GM19023 (cell line): Measurements from ENCODE around the gene MARCHF3.

Experiments
- ATAC-seq: cut with Tn5 transposase; IDR thresholded peaks from one replicate; pipeline ENCODE4 v1.9.1; 2021; ENCODE audit warnings: mild to moderate bottlenecking, moderate library complexity; ENCODE audit not compliant: unreplicated experiment

The MARCHF3 gene

GRCh38 chr5:126987271-126987899, 43.0 kb downstream of the MARCHF3 start:
- ATAC-seq = no peak

DNA sequence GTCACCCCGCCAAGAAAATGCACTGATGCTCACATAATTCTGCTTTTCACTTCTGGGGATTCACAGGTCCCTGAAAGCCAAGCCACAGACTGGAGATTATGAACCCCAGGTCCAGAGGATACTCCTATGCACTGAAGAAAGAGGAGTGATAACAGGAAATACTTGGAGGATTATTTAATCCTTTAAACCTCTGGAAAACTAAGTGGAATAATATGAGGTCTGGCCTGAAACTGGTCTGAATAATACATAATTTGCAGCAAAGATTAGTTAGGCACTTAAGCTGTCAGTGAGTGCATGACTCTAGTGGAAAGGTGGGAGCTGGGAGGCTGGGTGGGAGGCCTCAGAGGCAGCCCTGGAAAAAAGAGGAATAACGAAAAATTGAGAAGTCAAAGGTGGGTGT, 45.7 kb downstream of the MARCHF3 start:
- ATAC-seq = no peak

- no peak for ATAC-seq
Observed at GRCh38 chr5:126983874-126984266, 46.5 kb downstream of the MARCHF3 start.

GRCh38 chr5:126982926-126983873, 47.2 kb downstream of the MARCHF3 start:
- no peak for ATAC-seq

GRCh38 chr5:126982202-126982601, 48.2 kb downstream of the MARCHF3 start:
- ATAC-seq = no peak

DNA sequence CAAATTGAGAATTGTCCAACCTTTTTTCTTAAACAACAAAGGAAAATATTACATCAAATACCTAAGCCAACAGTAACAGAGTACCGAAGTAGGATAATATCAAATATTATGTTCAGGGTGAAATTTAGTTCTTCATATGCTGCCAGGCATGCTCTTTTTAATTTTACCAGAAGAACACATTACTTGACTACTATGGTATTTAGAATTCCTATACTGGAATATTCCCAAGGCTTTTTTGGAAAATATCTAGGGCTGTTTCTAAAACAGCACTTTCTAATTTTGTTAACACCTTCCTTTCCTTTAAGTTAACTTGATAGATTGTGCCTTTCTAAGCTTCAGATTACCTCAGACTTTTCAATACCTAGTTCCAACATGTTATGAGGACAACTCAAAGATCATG, 48.7 kb downstream of the MARCHF3 start:
- ATAC-seq = no peak

GRCh38 chr5:126981222-126981621, 49.1 kb downstream of the MARCHF3 start:
- ATAC-seq = no peak

GRCh38 chr5:126978258-126978657, 52.1 kb downstream of the MARCHF3 start:
- no peak for ATAC-seq

DNA sequence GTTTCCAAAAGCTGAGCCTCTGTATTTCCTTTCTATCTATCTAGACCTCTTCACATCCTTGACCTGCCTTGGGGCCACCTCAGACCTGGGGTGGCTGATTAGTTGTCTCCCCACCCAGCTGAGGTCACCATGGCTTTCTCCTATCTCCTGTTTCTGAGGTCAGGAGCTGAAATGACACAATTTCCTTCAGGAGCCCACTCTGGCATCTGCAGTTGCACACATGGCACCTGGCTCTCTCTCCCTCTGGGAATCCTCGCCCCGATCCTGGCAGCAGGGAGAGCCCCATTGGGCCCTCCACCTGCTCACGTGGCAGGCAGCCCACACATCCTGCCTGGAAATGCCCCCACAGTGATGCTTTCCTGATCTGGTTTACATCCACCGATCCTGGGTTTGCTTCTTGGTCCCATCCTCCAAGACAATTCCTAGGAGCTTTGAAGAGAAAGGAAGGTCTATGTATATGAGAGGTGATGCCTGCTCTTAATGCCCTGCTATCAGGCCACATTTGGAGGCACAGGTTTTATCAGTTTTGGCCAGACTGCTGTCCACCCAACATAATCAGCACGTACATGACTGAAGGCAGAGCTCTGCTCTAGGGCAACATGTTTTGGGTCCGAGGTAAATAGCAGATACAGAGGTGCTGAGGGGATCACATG, 53.7 kb downstream of the MARCHF3 start:
- no peak for ATAC-seq

GRCh38 chr5:126975796-126976195, 54.6 kb downstream of the MARCHF3 start:
- no peak for ATAC-seq

DNA sequence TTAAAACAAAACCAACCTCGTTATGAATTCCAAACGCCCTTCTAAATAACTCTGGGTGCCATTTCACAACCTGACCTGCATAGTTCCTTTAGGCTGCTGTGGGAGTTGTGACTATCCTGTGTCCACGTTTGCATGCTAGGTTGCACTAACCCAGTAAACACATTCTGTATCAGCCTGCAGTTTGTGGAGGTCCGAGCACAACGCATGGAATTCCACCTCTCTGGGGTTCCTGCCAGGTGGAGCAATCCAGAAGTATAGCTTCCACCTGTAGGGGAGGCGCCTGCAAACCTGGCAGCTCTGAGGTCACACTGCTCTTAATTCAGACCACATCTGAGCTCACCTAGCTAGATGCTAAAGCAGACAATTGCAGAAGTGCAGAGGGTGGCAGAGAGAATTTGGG, 57.2 kb downstream of the MARCHF3 start:
- ATAC-seq = no peak

DNA sequence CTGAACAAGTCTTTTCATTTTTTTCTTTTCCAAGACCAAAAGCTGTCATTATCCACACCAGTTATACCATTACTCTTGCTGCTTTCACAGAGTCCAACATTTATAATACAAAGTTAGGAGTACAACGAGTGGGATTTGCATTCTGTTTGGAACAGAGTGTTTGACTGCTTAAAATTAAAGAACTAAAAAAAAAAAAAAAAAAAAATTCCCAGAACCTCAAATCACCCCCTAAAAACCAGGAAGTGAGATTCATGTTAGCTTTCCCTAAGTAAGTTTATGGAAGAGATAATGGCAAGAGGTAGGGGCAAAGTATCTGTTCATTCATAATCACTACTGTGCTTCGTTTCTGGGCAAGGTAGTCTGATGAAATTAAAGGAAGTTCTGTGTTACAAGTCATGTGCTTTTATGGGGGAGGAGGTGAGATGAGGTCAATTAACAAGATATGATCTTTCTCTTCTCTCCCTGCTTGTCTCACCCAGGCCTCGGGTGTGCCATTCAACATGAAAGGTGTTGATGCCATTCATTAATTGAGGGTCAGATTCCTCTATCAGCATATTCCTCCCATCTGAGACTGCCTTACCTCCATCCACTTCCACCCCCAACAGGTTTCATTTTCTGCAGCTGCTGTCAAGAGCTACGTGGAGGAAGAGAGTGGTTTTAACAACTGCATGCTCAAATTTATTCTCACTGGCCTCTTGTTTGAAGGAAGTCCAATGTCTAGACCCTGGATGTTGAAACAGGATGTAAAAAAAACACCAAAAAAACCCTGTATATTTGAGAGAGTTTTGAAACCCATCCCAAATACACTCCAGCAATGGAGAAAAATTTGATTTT, 58.1 kb downstream of the MARCHF3 start:
- ATAC-seq = peak; percentile 72

- ATAC-seq = no peak
Observed at GRCh38 chr5:126971455-126972031, 58.8 kb downstream of the MARCHF3 start.

DNA sequence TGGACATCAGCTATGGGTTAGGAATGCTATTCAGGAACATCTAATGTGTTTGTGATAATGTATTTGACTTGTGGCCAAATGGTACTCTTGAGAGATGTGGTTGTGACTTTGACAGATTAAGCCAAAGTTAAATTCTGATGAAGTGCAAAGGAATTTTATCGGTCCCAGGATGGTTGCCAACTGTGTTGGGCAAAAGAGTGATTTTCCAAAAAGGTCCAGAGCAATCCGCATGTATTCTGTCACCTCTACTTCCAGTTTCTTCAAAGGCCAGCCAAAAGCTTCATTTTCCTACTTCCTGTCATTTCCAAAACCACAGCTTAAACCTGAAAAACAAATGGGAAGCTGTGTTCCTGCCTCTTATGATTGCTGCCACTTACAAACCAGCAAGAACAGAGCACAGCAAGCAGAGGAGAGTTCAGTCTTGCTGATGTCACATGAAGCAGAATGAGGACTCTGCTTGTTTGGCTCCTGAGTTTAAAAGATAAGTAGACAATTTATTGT, 59.8 kb downstream of the MARCHF3 start:
- no peak for ATAC-seq

- ATAC-seq = no peak
Observed at GRCh38 chr5:126969548-126969947, 60.8 kb downstream of the MARCHF3 start.

- no peak for ATAC-seq
Observed at GRCh38 chr5:126967808-126968466, 62.4 kb downstream of the MARCHF3 start.

DNA sequence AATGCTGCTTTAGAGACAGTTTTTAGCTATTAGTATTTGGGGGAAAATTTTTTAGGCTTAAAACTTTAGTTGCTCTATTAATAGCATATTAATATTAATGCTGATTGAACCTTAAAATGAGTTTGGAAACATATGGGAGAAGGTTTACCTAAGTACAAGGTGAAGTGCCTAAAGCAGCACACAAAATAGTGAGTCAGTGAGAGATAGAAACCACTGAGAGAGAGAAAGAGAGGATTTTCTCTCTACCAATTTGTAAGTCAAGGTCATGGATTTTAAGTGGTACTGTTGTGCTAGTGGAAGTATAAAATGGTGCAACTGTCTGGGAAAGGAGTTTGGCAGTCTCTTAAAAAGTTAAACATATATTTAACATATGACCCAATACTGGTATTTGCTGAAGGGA, 64.9 kb downstream of the MARCHF3 start:
- no peak for ATAC-seq

DNA sequence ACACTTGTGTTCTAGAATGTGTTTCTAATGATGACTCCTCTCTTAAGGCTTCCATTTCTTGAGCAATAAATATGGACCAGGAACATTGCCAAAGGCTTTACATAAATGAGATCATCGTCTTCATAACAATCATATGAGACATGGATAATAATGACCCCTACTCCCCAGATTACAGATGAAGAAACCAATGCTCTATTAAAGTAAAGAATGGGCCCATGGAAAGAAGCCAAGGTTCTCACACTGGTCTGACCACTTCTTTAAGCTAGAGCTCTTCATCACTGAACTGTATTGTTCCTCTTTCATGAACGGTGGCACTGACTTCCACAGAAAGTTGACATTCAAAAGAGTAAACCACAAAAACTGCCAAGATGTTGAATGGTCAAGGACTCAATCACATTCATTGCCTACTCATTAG, 65.3 kb downstream of the MARCHF3 start:
- no peak for ATAC-seq

DNA sequence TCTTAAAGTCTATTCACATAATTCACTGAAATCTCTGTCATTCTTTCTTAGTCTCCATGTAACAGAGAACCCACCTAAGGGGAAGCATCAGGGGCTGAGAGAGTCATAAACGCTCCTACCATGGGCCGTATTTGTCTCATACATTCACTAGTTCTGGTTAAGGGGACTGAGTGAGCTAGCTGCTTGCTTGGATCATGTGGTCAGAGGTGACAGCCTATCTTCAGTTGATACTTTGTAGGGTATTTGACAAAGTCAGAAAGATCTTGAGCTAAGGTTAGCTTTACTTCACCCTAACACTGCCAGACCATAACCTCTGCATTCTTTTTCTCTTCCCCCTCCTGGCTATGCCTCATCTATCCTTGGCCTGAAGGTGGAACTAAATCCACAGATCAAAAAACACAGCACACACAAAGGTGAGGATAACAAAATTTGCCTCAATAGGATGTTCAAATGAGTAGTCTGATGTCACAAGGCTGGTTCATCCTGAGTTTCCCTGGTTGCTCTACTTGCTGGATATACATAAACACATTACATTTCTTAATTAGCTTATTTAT, 66.5 kb downstream of the MARCHF3 start:
- no peak for ATAC-seq
